ENCODE data around the gene HAGHL.

The HAGHL gene

DNA sequence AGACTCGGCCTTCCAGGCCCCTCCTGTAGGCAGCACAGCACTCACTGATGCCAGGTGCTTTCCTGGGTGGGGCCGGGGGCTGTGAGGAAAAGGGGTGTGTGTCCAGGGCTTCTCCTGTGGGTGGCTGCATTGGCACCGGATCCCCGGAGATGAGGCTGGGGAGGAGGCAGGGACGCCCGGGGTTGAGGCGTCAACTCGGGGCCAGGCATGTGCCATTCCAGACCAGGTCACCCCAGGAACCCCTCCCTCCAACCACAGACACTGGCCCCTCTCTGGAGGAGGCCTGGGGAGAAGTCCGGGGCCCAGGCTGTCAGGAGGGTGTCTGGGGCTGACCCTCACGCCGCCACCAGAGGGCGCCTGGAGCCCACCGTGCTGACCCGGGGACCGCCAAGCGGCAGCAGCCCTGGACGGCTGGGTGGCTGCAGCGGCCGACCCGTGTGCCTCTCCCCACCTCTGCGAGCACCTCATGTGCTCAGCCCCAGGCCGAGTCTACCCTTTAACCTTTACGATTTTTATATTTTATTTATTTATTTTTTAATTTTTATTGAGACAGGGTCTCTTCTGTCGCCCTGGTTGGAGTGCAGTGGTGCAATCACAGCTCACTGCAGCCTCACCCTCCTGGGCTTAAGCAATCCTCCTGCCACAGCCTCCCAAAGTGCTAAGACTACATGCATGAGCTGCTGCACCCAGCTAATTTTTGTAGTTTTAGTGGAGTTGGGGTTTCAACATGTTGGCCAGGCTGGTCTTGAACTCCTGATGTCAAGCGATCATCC, 15.2 kb upstream of the HAGHL start (continued):
- TF ChIP-seq ZNF23 (tag by site-specific recombination; IDR thresholded peaks at IDR 0.05; ENCODE audit: borderline replicate concordance) (no peak), ZNF561 (tag by site-specific recombination; IDR thresholded peaks at IDR 0.05; ENCODE audit: borderline replicate concordance) (peak; percentile 30; the same call in 1 of the 2 replicates), ZNF112 (tag by site-specific recombination; IDR thresholded peaks at IDR 0.05) (no peak), KLF9 (tag by site-specific recombination; IDR thresholded peaks at IDR 0.05; ENCODE audit: low read depth) (no peak; the same call in 1 of the 2 replicates), ZFP69B (tag by site-specific recombination; IDR thresholded peaks at IDR 0.05) (0 out of 2 replicates have a peak, but pooled peaks have one; percentile 25), ZNF677 (tag by site-specific recombination; IDR thresholded peaks at IDR 0.05) (no peak), ZNF707 (tag by site-specific recombination; IDR thresholded peaks at IDR 0.05) (no peak), SP2 (tag by site-specific recombination; IDR thresholded peaks at IDR 0.05) (0 out of 2 replicates have a peak, but pooled peaks have one; percentile 5), ZNF140 (tag by site-specific recombination; IDR thresholded peaks at IDR 0.05) (no peak), TCF7L2 (IDR thresholded peaks at IDR 0.05; ENCODE audit: borderline replicate concordance, low read depth, low read length) (no peak), ZNF76 (tag by site-specific recombination; IDR thresholded peaks at IDR 0.05; ENCODE audit: borderline replicate concordance, low read depth) (no peak), ZNF426 (tag by site-specific recombination; IDR thresholded peaks at IDR 0.05) (no peak), ZNF248 (tag by site-specific recombination; IDR thresholded peaks at IDR 0.05) (no peak), ZNF747 (tag by site-specific recombination; IDR thresholded peaks at IDR 0.05) (no peak), ZNF843 (tag by site-specific recombination; IDR thresholded peaks at IDR 0.05) (no peak), ZNF10 (tag by site-specific recombination; IDR thresholded peaks at IDR 0.05) (no peak), ZNF114 (tag by site-specific recombination; IDR thresholded peaks at IDR 0.05) (no peak), ZNF202 (tag by site-specific recombination; IDR thresholded peaks at IDR 0.05; ENCODE audit: borderline replicate concordance) (no peak)
- TF ChIP-seq, protein P1, sequence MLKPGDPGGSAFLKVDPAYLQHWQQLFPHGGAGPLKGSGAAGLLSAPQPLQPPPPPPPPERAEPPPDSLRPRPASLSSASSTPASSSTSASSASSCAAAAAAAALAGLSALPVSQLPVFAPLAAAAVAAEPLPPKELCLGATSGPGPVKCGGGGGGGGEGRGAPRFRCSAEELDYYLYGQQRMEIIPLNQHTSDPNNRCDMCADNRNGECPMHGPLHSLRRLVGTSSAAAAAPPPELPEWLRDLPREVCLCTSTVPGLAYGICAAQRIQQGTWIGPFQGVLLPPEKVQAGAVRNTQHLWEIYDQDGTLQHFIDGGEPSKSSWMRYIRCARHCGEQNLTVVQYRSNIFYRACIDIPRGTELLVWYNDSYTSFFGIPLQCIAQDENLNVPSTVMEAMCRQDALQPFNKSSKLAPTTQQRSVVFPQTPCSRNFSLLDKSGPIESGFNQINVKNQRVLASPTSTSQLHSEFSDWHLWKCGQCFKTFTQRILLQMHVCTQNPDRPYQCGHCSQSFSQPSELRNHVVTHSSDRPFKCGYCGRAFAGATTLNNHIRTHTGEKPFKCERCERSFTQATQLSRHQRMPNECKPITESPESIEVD (tag by site-specific recombination; IDR thresholded peaks at IDR 0.05): no peak
- TF ChIP-seq, protein P2, sequence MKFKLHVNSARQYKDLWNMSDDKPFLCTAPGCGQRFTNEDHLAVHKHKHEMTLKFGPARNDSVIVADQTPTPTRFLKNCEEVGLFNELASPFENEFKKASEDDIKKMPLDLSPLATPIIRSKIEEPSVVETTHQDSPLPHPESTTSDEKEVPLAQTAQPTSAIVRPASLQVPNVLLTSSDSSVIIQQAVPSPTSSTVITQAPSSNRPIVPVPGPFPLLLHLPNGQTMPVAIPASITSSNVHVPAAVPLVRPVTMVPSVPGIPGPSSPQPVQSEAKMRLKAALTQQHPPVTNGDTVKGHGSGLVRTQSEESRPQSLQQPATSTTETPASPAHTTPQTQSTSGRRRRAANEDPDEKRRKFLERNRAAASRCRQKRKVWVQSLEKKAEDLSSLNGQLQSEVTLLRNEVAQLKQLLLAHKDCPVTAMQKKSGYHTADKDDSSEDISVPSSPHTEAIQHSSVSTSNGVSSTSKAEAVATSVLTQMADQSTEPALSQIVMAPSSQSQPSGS (tag by site-specific recombination; IDR thresholded peaks at IDR 0.05; ENCODE audit: low read depth): no peak
- TF ChIP-seq, protein P3, sequence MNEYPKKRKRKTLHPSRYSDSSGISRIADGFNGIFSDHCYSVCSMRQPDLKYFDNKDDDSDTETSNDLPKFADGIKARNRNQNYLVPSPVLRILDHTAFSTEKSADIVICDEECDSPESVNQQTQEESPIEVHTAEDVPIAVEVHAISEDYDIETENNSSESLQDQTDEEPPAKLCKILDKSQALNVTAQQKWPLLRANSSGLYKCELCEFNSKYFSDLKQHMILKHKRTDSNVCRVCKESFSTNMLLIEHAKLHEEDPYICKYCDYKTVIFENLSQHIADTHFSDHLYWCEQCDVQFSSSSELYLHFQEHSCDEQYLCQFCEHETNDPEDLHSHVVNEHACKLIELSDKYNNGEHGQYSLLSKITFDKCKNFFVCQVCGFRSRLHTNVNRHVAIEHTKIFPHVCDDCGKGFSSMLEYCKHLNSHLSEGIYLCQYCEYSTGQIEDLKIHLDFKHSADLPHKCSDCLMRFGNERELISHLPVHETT (tag by site-specific recombination; IDR thresholded peaks at IDR 0.05): no peak
- TF ChIP-seq, protein P4, sequence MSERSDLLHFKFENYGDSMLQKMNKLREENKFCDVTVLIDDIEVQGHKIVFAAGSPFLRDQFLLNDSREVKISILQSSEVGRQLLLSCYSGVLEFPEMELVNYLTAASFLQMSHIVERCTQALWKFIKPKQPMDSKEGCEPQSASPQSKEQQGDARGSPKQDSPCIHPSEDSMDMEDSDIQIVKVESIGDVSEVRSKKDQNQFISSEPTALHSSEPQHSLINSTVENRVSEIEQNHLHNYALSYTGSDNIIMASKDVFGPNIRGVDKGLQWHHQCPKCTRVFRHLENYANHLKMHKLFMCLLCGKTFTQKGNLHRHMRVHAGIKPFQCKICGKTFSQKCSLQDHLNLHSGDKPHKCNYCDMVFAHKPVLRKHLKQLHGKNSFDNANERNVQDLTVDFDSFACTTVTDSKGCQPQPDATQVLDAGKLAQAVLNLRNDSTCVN (tag by site-specific recombination; optimal IDR thresholded peaks at IDR 0.05): peak; percentile 15
- TF ChIP-seq, protein P5, sequence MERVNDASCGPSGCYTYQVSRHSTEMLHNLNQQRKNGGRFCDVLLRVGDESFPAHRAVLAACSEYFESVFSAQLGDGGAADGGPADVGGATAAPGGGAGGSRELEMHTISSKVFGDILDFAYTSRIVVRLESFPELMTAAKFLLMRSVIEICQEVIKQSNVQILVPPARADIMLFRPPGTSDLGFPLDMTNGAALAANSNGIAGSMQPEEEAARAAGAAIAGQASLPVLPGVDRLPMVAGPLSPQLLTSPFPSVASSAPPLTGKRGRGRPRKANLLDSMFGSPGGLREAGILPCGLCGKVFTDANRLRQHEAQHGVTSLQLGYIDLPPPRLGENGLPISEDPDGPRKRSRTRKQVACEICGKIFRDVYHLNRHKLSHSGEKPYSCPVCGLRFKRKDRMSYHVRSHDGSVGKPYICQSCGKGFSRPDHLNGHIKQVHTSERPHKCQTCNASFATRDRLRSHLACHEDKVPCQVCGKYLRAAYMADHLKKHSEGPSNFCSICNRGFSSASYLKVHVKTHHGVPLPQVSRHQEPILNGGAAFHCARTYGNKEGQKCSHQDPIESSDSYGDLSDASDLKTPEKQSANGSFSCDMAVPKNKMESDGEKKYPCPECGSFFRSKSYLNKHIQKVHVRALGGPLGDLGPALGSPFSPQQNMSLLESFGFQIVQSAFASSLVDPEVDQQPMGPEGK (tag by site-specific recombination; IDR thresholded peaks at IDR 0.05): peak; percentile 62
- TF ChIP-seq, protein P6, sequence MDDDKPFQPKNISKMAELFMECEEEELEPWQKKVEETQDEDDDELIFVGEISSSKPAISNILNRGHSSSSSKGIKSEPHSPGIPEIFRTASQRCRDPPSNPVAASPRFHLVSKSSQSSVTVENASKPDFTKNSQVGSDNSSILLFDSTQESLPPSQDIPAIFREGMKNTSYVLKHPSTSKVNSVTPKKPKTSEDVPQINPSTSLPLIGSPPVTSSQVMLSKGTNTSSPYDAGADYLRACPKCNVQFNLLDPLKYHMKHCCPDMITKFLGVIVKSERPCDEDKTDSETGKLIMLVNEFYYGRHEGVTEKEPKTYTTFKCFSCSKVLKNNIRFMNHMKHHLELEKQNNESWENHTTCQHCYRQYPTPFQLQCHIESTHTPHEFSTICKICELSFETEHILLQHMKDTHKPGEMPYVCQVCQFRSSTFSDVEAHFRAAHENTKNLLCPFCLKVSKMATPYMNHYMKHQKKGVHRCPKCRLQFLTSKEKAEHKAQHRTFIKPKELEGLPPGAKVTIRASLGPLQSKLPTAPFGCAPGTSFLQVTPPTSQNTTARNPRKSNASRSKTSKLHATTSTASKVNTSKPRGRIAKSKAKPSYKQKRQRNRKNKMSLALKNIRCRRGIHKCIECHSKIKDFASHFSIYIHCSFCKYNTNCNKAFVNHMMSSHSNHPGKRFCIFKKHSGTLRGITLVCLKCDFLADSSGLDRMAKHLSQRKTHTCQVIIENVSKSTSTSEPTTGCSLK (tag by site-specific recombination; IDR thresholded peaks at IDR 0.05): no peak
- TF ChIP-seq, protein P7, sequence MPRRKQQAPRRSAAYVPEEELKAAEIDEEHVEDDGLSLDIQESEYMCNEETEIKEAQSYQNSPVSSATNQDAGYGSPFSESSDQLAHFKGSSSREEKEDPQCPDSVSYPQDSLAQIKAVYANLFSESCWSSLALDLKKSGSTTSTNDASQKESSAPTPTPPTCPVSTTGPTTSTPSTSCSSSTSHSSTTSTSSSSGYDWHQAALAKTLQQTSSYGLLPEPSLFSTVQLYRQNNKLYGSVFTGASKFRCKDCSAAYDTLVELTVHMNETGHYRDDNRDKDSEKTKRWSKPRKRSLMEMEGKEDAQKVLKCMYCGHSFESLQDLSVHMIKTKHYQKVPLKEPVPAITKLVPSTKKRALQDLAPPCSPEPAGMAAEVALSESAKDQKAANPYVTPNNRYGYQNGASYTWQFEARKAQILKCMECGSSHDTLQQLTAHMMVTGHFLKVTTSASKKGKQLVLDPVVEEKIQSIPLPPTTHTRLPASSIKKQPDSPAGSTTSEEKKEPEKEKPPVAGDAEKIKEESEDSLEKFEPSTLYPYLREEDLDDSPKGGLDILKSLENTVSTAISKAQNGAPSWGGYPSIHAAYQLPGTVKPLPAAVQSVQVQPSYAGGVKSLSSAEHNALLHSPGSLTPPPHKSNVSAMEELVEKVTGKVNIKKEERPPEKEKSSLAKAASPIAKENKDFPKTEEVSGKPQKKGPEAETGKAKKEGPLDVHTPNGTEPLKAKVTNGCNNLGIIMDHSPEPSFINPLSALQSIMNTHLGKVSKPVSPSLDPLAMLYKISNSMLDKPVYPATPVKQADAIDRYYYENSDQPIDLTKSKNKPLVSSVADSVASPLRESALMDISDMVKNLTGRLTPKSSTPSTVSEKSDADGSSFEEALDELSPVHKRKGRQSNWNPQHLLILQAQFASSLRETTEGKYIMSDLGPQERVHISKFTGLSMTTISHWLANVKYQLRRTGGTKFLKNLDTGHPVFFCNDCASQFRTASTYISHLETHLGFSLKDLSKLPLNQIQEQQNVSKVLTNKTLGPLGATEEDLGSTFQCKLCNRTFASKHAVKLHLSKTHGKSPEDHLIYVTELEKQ (tag by site-specific recombination; IDR thresholded peaks at IDR 0.05; ENCODE audit: borderline replicate concordance): no peak

All from HEK293 (cell line).